Measurements from ENCODE around the gene SDR42E2. TPM values are rescaled to one million over a fixed set of nuclear protein-coding genes. Genes with fewer than 3 reads are reported as not detected.
A peak's percentile ranks its signal among the peaks of the same experiment; 100 is the strongest.
"Not testable (repeated sequence)": the region's sequence is repeated elsewhere in the genome, so short reads cannot be mapped to it uniquely, and the experiment has no call there.

SDR42E2 gene
- polyA plus RNA-seq, 2 of the 4 experiments (the other 2 are of a cell fraction), result not detected

DNA sequence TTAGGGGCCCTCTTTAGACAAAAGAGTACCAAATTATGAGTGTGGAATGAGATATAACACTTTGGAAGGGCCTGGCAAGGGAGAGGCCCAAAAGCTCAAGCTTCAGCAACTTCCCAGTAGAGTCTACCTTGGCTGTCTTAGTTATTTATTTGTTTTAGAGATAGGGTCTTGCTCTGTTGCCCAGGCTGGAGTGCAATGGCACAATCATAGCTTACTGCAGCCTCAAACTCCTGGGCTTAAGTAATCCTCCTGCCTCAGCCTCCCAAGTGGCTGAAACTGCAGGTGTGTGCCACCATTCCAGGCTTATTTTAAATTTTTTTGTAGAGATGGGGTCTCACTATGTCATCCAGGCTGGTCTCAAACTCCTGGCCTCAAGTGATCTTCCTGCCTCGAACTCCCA is 10.3 kb downstream of the SDR42E2 start:
- WGBS (ENCODE audit: missing lambda C conversion rate), result 18% methylated on average over 1 of the region's 1 CpG
- H3K4me3 ChIP-seq; H3K4me2 ChIP-seq; H3K4me1 ChIP-seq; ATAC-seq; CTCF ChIA-PET; H3K27ac ChIP-seq; DNase-seq (ENCODE audit: low read depth in 1 of 2, low spot score in 1 of 2); H3K9me3 ChIP-seq; POLR2A ChIA-PET; FAIRE-seq: not testable (repeated sequence)

DNA sequence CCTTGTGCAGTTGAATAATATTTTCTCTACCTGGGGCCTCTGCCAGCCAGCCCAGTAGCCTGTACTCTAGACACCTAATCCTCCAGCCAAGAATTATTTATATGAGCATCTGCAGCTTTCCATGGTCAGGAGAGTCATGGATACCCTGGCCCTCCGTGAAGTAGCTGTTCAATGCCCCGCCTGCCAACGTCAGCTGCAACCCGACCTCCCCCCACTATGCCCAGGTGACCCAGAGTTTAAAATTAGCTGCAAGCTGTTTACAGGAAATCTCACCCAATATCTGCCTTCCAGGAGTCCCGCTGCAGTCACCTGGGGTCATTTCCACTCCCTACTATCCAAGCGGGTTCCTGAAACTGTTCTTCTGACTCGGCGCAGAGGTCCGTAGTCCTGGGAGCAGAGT is 12.3 kb downstream of the SDR42E2 start:
- TF ChIP-seq JUN (IDR thresholded peaks at IDR 0.05) (no peak), BHLHE40 (IDR thresholded peaks at IDR 0.05; ENCODE audit: low read depth, low read length) (no peak), RCOR1 (IDR thresholded peaks at IDR 0.05; ENCODE audit: low read depth, low read length) (no peak), HEYL (CRISPR knock-in tag; IDR thresholded peaks at IDR 0.05) (no peak), KDM1A (IDR thresholded peaks at IDR 0.05; ENCODE audit: low read depth) (no peak)
- TF ChIP-seq, protein P1, sequence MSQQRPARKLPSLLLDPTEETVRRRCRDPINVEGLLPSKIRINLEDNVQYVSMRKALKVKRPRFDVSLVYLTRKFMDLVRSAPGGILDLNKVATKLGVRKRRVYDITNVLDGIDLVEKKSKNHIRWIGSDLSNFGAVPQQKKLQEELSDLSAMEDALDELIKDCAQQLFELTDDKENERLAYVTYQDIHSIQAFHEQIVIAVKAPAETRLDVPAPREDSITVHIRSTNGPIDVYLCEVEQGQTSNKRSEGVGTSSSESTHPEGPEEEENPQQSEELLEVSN (IDR thresholded peaks at IDR 0.05; ENCODE audit: borderline replicate concordance, low read depth), result no peak
- ATAC-seq, result no peak
- WGBS (ENCODE audit: missing lambda C conversion rate), result 66% methylated on average over 9 of the region's 9 CpGs
- ChIA-PET CTCF (interaction anchor here (1.0 to 6.2 kb wide), 3 partner anchors 13 to 230 kb away, joined by 3 to 46 read pairs (median 5); no protein-coding TSS in a partner anchor), POLR2A (no interaction called here)
- H3K9me3 ChIP-seq, result no peaks in the 10 kb centered on the region
- H3K4me3 ChIP-seq, result no peak overlapping the region
- H3K4me1 ChIP-seq, result no peaks in the 10 kb centered on the region
- no peak for FAIRE-seq
- no peak overlapping the region for H3K4me2 ChIP-seq
- no peak for DNase-seq (ENCODE audit: low read depth in 1 of 2, low spot score in 1 of 2)
- no peak overlapping the region for H3K27ac ChIP-seq

DNA sequence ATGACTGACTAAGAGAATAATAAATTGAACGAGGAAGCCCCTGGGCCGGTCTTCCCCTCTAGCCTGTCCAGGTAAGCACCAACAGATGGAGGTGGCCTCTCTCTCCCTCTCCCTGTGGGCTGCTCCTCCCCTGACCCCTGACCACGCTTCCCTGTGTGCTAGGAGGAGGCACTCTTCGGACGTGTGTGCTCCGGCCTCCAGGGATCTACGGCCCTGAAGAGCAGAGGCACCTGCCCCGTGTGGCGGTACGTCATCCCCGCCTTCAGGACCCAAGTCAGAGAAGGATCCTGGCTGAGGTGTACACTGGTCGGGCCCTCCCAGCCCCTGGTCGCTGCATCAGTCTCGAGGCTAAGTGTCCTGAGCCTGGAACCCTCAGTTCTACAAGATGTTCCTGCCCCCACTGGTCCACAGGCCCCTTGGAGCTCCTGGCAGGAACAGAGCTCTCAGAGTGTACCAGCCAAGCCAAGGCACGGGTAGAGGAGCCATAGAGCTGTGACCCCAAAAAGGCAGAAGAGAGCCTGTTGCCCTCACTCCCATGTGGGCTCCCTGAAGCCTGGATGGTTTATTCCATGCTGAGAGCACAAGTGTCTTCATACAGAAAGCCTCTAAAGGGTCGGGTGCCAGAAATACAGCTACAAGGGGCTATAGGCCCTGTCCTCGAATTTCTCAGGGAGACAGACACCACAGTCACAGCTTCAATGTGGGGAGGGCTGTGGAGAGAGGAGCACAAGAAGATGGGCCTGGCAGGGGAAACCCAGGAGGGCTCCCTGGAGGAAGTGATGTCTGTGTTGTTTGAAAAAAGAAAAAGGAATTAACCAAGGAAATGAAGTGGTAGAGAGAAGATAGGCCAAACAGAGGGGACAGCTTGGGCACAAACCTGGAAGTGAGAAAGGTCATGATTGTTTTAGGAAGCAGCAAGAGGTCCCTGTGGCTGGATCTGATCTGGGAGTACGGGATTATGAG is 15.9 kb downstream of the SDR42E2 start:
- DNase-seq (ENCODE audit: low read depth in 1 of 2, low spot score in 1 of 2), result no peak
- Histone ChIP-seq H3K4me1 (no peaks in the 10 kb centered on the region), H3K27ac (no peak overlapping the region), H3K4me2 (no peak overlapping the region), H3K9me3 (no peaks in the 10 kb centered on the region), H3K4me3 (no peak overlapping the region)
- ATAC-seq, result peak; percentile 26 to 34; a peak in 2 of 6 replicates
- 58% methylated on average over 11 of the region's 18 CpGs for WGBS (ENCODE audit: missing lambda C conversion rate)
- CTCF ChIA-PET, result interaction anchor here (0.8 to 6.2 kb wide), 3 partner anchors 9 to 184 kb away, joined by 3 to 46 read pairs (median 3); no protein-coding TSS in a partner anchor
- TF ChIP-seq ZFP36 (IDR thresholded peaks at IDR 0.05; ENCODE audit: borderline replicate concordance, partially characterized antibody) (peak; percentile 92), MYC (IDR thresholded peaks at IDR 0.05; ENCODE audit: borderline replicate concordance, low read length) (no peak)
- POLR2A ChIA-PET, result no interaction called here
- no peak for FAIRE-seq

DNA sequence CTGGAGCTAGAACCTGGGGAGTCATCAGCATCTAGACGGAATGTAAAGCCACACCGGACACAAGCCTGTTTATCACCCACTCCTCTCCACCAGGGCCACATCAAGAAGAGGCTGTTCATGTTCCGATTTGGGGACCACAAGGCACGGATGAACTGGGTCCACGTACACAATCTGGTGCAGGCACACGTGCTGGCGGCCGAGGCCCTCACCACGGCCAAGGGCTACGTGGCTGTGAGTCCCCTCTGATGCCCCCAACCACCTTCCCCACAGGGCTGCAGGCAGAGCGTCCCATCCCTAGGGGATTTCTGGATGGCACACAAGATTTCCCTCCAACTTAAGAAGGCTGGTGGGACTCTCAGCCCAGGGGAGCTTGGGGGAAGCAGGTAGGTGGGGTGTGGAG is 19.1 kb downstream of the SDR42E2 start:
- ChIA-PET POLR2A (no interaction called here), CTCF (interaction anchor here (0.9 to 2.4 kb wide), 5 partner anchors 8 to 524 kb away, joined by 3 to 13 read pairs (median 4); no protein-coding TSS in a partner anchor)
- no peak overlapping the region for H3K27ac ChIP-seq
- DNase-seq (ENCODE audit: low read depth in 1 of 2, low spot score in 1 of 2) (no peak), FAIRE-seq (no peak), ATAC-seq (no peak)
- TF ChIP-seq ZSCAN20 (CRISPR knock-in tag; IDR thresholded peaks at IDR 0.05), result no peak
- TF ChIP-seq NPAS2 (CRISPR knock-in tag; IDR thresholded peaks at IDR 0.05; ENCODE audit: borderline replicate concordance), result no peak
- TF ChIP-seq, protein P1 (IDR thresholded peaks at IDR 0.05; ENCODE audit: borderline replicate concordance, low read depth), result no peak
- no peak for TF ChIP-seq TFCP2L1 (CRISPR knock-in tag; IDR thresholded peaks at IDR 0.05)
- no peak for TF ChIP-seq EHF (CRISPR knock-in tag; IDR thresholded peaks at IDR 0.05)
- no peak for TF ChIP-seq ZNF302 (CRISPR knock-in tag; IDR thresholded peaks at IDR 0.05)
- no peaks in the 10 kb centered on the region for H3K4me1 ChIP-seq
- no peak overlapping the region for H3K4me3 ChIP-seq
- no peak overlapping the region for H3K4me2 ChIP-seq
- no peaks in the 10 kb centered on the region for H3K9me3 ChIP-seq
- WGBS (ENCODE audit: missing lambda C conversion rate), result 67% methylated on average over 11 of the region's 11 CpGs

DNA sequence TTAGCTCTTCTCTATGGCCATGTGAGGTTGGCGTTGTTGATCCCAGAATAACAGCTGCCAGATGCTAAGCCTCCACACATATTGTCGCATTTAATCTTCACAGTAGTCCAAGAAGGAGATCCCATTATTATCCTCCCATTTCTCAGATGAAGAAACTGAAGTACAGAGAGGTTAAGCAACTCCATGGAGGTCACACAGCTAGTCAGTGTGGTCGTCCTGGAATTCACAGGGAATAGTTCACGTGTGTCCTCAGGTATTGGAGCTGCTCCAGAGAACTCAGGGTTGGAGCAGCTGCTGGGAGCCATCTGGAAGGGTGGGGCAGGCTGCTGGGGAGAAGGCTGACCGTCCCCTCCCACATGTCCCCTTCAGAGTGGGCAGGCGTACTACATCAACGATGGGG is 19.5 kb downstream of the SDR42E2 start:
- ATAC-seq, result no peak
- ChIA-PET CTCF (interaction anchor here (1.0 to 2.4 kb wide), 3 partner anchors 7 to 188 kb away, joined by 3 to 13 read pairs (median 5); no protein-coding TSS in a partner anchor), POLR2A (no interaction called here)
- WGBS (ENCODE audit: missing lambda C conversion rate), result 53% methylated on average over 7 of the region's 7 CpGs
- Histone ChIP-seq H3K9me3 (no peaks in the 10 kb centered on the region), H3K4me2 (no peak overlapping the region), H3K4me3 (no peak overlapping the region), H3K27ac (no peak overlapping the region), H3K4me1 (no peaks in the 10 kb centered on the region)
- no peak for FAIRE-seq
- DNase-seq (ENCODE audit: low read depth in 1 of 2, low spot score in 1 of 2), result no peak
- TF ChIP-seq, protein P2, sequence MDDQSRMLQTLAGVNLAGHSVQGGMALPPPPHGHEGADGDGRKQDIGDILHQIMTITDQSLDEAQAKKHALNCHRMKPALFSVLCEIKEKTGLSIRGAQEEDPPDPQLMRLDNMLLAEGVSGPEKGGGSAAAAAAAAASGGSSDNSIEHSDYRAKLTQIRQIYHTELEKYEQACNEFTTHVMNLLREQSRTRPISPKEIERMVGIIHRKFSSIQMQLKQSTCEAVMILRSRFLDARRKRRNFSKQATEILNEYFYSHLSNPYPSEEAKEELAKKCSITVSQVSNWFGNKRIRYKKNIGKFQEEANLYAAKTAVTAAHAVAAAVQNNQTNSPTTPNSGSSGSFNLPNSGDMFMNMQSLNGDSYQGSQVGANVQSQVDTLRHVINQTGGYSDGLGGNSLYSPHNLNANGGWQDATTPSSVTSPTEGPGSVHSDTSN (IDR thresholded peaks at IDR 0.05), result no peak
- TF ChIP-seq, protein P3, sequence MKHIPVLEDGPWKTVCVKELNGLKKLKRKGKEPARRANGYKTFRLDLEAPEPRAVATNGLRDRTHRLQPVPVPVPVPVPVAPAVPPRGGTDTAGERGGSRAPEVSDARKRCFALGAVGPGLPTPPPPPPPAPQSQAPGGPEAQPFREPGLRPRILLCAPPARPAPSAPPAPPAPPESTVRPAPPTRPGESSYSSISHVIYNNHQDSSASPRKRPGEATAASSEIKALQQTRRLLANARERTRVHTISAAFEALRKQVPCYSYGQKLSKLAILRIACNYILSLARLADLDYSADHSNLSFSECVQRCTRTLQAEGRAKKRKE (CRISPR knock-in tag; IDR thresholded peaks at IDR 0.05; ENCODE audit: low read depth), result no peak
- TF ChIP-seq MAFK (IDR thresholded peaks at IDR 0.05; ENCODE audit: partially characterized antibody) (no peak), SMC3 (IDR thresholded peaks at IDR 0.05) (no peak), CEBPB (IDR thresholded peaks at IDR 0.05) (no peak), HDAC2 (IDR thresholded peaks at IDR 0.05) (no peak), RFX5 (IDR thresholded peaks at IDR 0.05) (no peak), FOSB (CRISPR knock-in tag; IDR thresholded peaks at IDR 0.05) (no peak), RARB (CRISPR knock-in tag; IDR thresholded peaks at IDR 0.05) (no peak), ZC3H11A (IDR thresholded peaks at IDR 0.05) (no peak), HEYL (CRISPR knock-in tag; IDR thresholded peaks at IDR 0.05) (no peak), RCOR1 (IDR thresholded peaks at IDR 0.05; ENCODE audit: low read depth, low read length) (no peak)
- TF ChIP-seq, protein P4, sequence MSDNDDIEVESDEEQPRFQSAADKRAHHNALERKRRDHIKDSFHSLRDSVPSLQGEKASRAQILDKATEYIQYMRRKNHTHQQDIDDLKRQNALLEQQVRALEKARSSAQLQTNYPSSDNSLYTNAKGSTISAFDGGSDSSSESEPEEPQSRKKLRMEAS (IDR thresholded peaks at IDR 0.05), result no peak

Measured in A549 (cell line).